ENCODE data around the gene HSD11B1. TPM values are rescaled to one million over a fixed set of nuclear protein-coding genes. Genes with fewer than 3 reads are reported as not detected.

HSD11B1 gene
- total RNA-seq, 1 experiment from 2014 or later: not detected

Other genes starting within 250 kb of the HSD11B1 start
- gene CAMK1G, start 121.1 kb upstream of the HSD11B1 start, total RNA-seq (2014; rRNA removed): not detected in 2 replicates
- gene LAMB3, start 52.4 kb upstream of the HSD11B1 start, total RNA-seq (2014; rRNA removed): 3.8 and 5.3 TPM in 2 replicates
- gene G0S2, start 29.4 kb upstream of the HSD11B1 start, total RNA-seq (2014; rRNA removed): 0.77 and 1.0 TPM in 2 replicates
- not detected in 2 replicates for gene TRAF3IP3, start 51.2 kb downstream of the HSD11B1 start, total RNA-seq (2014; rRNA removed)
- 2.7 and 3.1 TPM in 2 replicates for gene C1orf74, start 79.7 kb downstream of the HSD11B1 start, total RNA-seq (2014; rRNA removed)
- gene IRF6, start 101.3 kb downstream of the HSD11B1 start, total RNA-seq (2014; rRNA removed): not detected in 2 replicates
- gene UTP25, start 123.1 kb downstream of the HSD11B1 start, total RNA-seq (2014; rRNA removed): 8.1 and 9.5 TPM in 2 replicates
- gene SYT14, start 233.4 kb downstream of the HSD11B1 start, total RNA-seq (2014; rRNA removed): 12.6 and 14.0 TPM in 2 replicates

Data from LHCN-M2 (cell line).